DMS79 treated with DMSO at 0.1 percent for 48 hours (cell line): ENCODE data around the gene PHACTR1.

Experiments used
- DNase-seq: peaks from one replicate; lab custom pipeline; 2025; lab: John Stamatoyannopoulos, UW

PHACTR1 gene

GRCh38 chr6:13198168-13198567 is 481.6 kb downstream of the PHACTR1 start:
- DNase-seq, result no peak

GRCh38 chr6:13201336-13201735 is 484.8 kb downstream of the PHACTR1 start:
- no peak for DNase-seq

- no peak for DNase-seq
Observed at GRCh38 chr6:13203145-13203544, 486.6 kb downstream of the PHACTR1 start.

- DNase-seq, result no peak
Observed at GRCh38 chr6:13205106-13205505, 488.5 kb downstream of the PHACTR1 start.

GRCh38 chr6:13212096-13212495 is 495.5 kb downstream of the PHACTR1 start:
- DNase-seq, result no peak

- no peak for DNase-seq
Observed at GRCh38 chr6:13212538-13212937, 496.0 kb downstream of the PHACTR1 start.

GRCh38 chr6:13215390-13215789 is 498.8 kb downstream of the PHACTR1 start:
- no peak for DNase-seq

GRCh38 chr6:13216236-13217014 is 499.9 kb downstream of the PHACTR1 start:
- DNase-seq, result no peak

- no peak for DNase-seq
Observed at GRCh38 chr6:13217206-13217905, 500.8 kb downstream of the PHACTR1 start.

GRCh38 chr6:13220266-13220665 is 503.7 kb downstream of the PHACTR1 start:
- DNase-seq, result no peak

- no peak for DNase-seq
Observed at GRCh38 chr6:13222048-13222447, 505.5 kb downstream of the PHACTR1 start.

- DNase-seq, result no peak
Observed at GRCh38 chr6:13226071-13226470, 509.5 kb downstream of the PHACTR1 start.

GRCh38 chr6:13228264-13229204 is 512.0 kb downstream of the PHACTR1 start:
- no peak for DNase-seq

- no peak for DNase-seq
Observed at GRCh38 chr6:13229205-13230085, 512.9 kb downstream of the PHACTR1 start.

- no peak for DNase-seq
Observed at GRCh38 chr6:13233106-13233505, 516.5 kb downstream of the PHACTR1 start.

GRCh38 chr6:13234130-13234529 is 517.6 kb downstream of the PHACTR1 start:
- DNase-seq, result no peak

- no peak for DNase-seq
Observed at GRCh38 chr6:13235339-13235738, 518.8 kb downstream of the PHACTR1 start.

GRCh38 chr6:13237318-13237717 is 520.8 kb downstream of the PHACTR1 start:
- no peak for DNase-seq

GRCh38 chr6:13238017-13238416 is 521.5 kb downstream of the PHACTR1 start:
- DNase-seq, result no peak

- no peak for DNase-seq
Observed at GRCh38 chr6:13238640-13239216, 522.2 kb downstream of the PHACTR1 start.
